IMR-90 (cell line): ENCODE measurements around the gene OR5H14.
"Not testable (repeated sequence)": the region's sequence is repeated elsewhere in the genome, so short reads cannot be mapped to it uniquely, and the experiment has no call there.

Experiments
- CEBPB ChIP-seq: IDR thresholded peaks from 2 replicates; pipeline ENCODE4 v1.6.1; 2012; ENCODE audit warnings: low read depth, low read length, improper control_type of control experiment
- CHD1 ChIP-seq: IDR thresholded peaks from 2 replicates; pipeline ENCODE4 v1.6.1; 2012; ENCODE audit warnings: low read depth, low read length, improper control_type of control experiment
- CTCF ChIP-seq: conservative IDR thresholded peaks from 2 replicates; pipeline ENCODE4 v1.5.1; 2012; ENCODE audit warnings: mild to moderate bottlenecking, low read depth, low read length, improper control_type of control experiment
- MAFK ChIP-seq: IDR thresholded peaks from 2 replicates; pipeline ENCODE4 v1.6.1; 2012; ENCODE audit warnings: low read depth, low read length, improper control_type of control experiment
- MXI1 ChIP-seq: IDR thresholded peaks from 2 replicates; pipeline ENCODE4 v1.6.1; 2012; ENCODE audit warnings: low read depth, mild to moderate bottlenecking, low read length, moderate library complexity, borderline replicate concordance
- POLR2A ChIP-seq: IDR thresholded peaks from 2 replicates; pipeline ENCODE4 v1.6.1; 2012; ENCODE audit warnings: mild to moderate bottlenecking, low read depth, low read length
- RAD21 ChIP-seq: IDR thresholded peaks from 2 replicates; pipeline ENCODE4 v1.6.1; 2012; ENCODE audit warnings: low read length, improper control_type of control experiment
- RCOR1 ChIP-seq: IDR thresholded peaks from 2 replicates; pipeline ENCODE4 v1.6.1; 2012; ENCODE audit warnings: mild to moderate bottlenecking, low read length, improper control_type of control experiment; ENCODE audit not compliant: insufficient replicate concordance
- SMC3 ChIP-seq: fragments of 150-350 bp; IDR thresholded peaks from 2 replicates; pipeline ENCODE4 v1.6.1; 2016; ENCODE audit warnings: low read depth, mild to moderate bottlenecking, antibody characterized with exemption, low read length, moderate library complexity
- USF2 ChIP-seq: fragments of 150-350 bp; IDR thresholded peaks from 2 replicates; pipeline ENCODE4 v1.6.1; 2017; ENCODE audit warnings: mild to moderate bottlenecking, antibody characterized with exemption, low read length, low read depth

- TF ChIP-seq CEBPB, POLR2A, USF2, CTCF, CHD1, SMC3, RCOR1, RAD21, MAFK, MXI1: not testable (repeated sequence)
Measured at GRCh38 chr3:98196293-98196692, 49.0 kb downstream of the OR5H14 start.
